H9 (cell line): Measurements from ENCODE around the gene GPR153. TPM values are rescaled to one million over a fixed set of nuclear protein-coding genes. Genes with fewer than 3 reads are reported as not detected.

Experiments
- DNase-seq: peaks from one replicate; pipeline ENCODE4 v3.0.0-alpha.2; 2017
- H2AFZ ChIP-seq: one replicate; pipeline ENCODE4 v1.6.1; 2013; ENCODE audit warnings: mild to moderate bottlenecking, low read length, control low read depth, moderate library complexity
- H2AK5ac ChIP-seq: 2 replicates; pipeline ENCODE4 v1.6.1; 2013; ENCODE audit warnings: low read length, control low read depth, mixed read lengths; ENCODE audit not compliant: insufficient read length
- H2BK120ac ChIP-seq: one replicate; pipeline ENCODE4 v1.6.1; 2013; ENCODE audit warnings: low read depth, mild to moderate bottlenecking, low read length, control low read depth, inconsistent platforms; ENCODE audit not compliant: poor library complexity, severe bottlenecking
- H2BK12ac ChIP-seq: 2 replicates; pipeline ENCODE4 v1.6.1; 2013; ENCODE audit warnings: low read length, control low read depth, mixed read lengths, low read depth; ENCODE audit not compliant: insufficient read length
- H2BK15ac ChIP-seq: 2 replicates; pipeline ENCODE4 v1.6.1; 2013; ENCODE audit warnings: low read depth, low read length, control low read depth
- H2BK20ac ChIP-seq: one replicate; pipeline ENCODE4 v1.6.1; 2013; ENCODE audit warnings: low read depth, mild to moderate bottlenecking, low read length, control low read depth, inconsistent platforms; ENCODE audit not compliant: poor library complexity, severe bottlenecking
- H2BK5ac ChIP-seq: 2 replicates; pipeline ENCODE4 v1.6.1; 2013; ENCODE audit warnings: low read length, control low read depth, mixed read lengths; ENCODE audit not compliant: insufficient read length
- H3K14ac ChIP-seq: 2 replicates; pipeline ENCODE4 v1.6.1; 2013; ENCODE audit warnings: low read length, control low read depth; ENCODE audit not compliant: insufficient read depth
- H3K18ac ChIP-seq: 2 replicates; pipeline ENCODE4 v1.6.1; 2013; ENCODE audit warnings: low read depth, mild to moderate bottlenecking, mixed read lengths, low read length, control low read depth; ENCODE audit not compliant: insufficient read length
- H3K23ac ChIP-seq: 2 replicates; pipeline ENCODE4 v1.6.1; 2013; ENCODE audit warnings: low read length, control low read depth, mixed read lengths, low read depth; ENCODE audit not compliant: insufficient read length
- H3K23me2 ChIP-seq: 2 replicates; pipeline ENCODE4 v1.6.1; 2013; ENCODE audit warnings: low read depth, mild to moderate bottlenecking, mixed read lengths, low read length, control low read depth; ENCODE audit not compliant: insufficient read length, poor library complexity, severe bottlenecking
- H3K27ac ChIP-seq: 2 replicates; pipeline ENCODE4 v1.5.1; 2013; ENCODE audit warnings: low read length, control low read depth, mixed read lengths, low read depth; ENCODE audit not compliant: insufficient read length
- H3K27me3 ChIP-seq: 2 replicates; pipeline ENCODE4 v1.6.1; 2013; ENCODE audit warnings: low read length, control low read depth, inconsistent platforms; ENCODE audit not compliant: insufficient read depth
- H3K4ac ChIP-seq: 2 replicates; pipeline ENCODE4 v1.6.1; 2013; ENCODE audit warnings: low read depth, mild to moderate bottlenecking, control low read depth, inconsistent platforms, low read length, moderate library complexity
- H3K4me1 ChIP-seq: 2 replicates; pipeline ENCODE4 v1.6.1; 2013; ENCODE audit warnings: low read length, control low read depth, inconsistent platforms; ENCODE audit not compliant: insufficient read depth
- H3K4me2 ChIP-seq: 2 replicates; pipeline ENCODE4 v1.6.1; 2013; ENCODE audit warnings: low read length, control low read depth, mixed read lengths; ENCODE audit not compliant: insufficient read length, insufficient read depth
- H3K56ac ChIP-seq: 2 replicates; pipeline ENCODE4 v1.6.1; 2013; ENCODE audit warnings: low read depth, mild to moderate bottlenecking, mixed read lengths, low read length, control low read depth; ENCODE audit not compliant: insufficient read length
- H3K79me1 ChIP-seq: 2 replicates; pipeline ENCODE4 v1.6.1; 2013; ENCODE audit warnings: low read depth, mild to moderate bottlenecking, moderate library complexity, low read length, control low read depth, inconsistent platforms; ENCODE audit not compliant: insufficient read depth, poor library complexity, severe bottlenecking
- H3K79me2 ChIP-seq: 2 replicates; pipeline ENCODE4 v1.6.1; 2013; ENCODE audit warnings: low read length, control low read depth, inconsistent platforms; ENCODE audit not compliant: insufficient read depth
- H3K9ac ChIP-seq: 2 replicates; pipeline ENCODE4 v1.6.1; 2013; ENCODE audit warnings: low read length, control low read depth, mixed read lengths; ENCODE audit not compliant: insufficient read length; ENCODE audit errors: extremely low read depth
- H3K9me3 ChIP-seq: one replicate; pipeline ENCODE4 v1.6.1; 2013; ENCODE audit warnings: low read depth, low read length, inconsistent platforms; ENCODE audit not compliant: control insufficient read depth
- H3T11ph ChIP-seq: one replicate; pipeline ENCODE4 v1.6.1; 2013; ENCODE audit warnings: mild to moderate bottlenecking, low read length, control low read depth, inconsistent platforms
- H4K20me1 ChIP-seq: one replicate; pipeline ENCODE4 v1.6.1; 2013; ENCODE audit not compliant: control insufficient read depth, insufficient read length, insufficient read depth
- H4K5ac ChIP-seq: 2 replicates; pipeline ENCODE4 v1.6.1; 2013; ENCODE audit warnings: low read depth, mild to moderate bottlenecking, mixed read lengths, low read length, control low read depth; ENCODE audit not compliant: insufficient read length
- H4K8ac ChIP-seq: replicated peaks from 2 replicates; pipeline ENCODE4 v1.6.1; 2013; ENCODE audit warnings: low read length, control low read depth, mixed read lengths, low read depth; ENCODE audit not compliant: insufficient read length
- H4K91ac ChIP-seq: 2 replicates; pipeline ENCODE4 v1.6.1; 2013; ENCODE audit warnings: low read depth, mild to moderate bottlenecking, moderate library complexity, mixed read lengths, low read length, control low read depth; ENCODE audit not compliant: insufficient read length
- H3K27ac Mint-ChIP-seq, 3 experiments: 2 replicates in 2 of 3; 3 replicates in 1 of 3; pipeline ENCODE4 v1.8.0; 2020 to 2021; ENCODE audit warnings: mixed read lengths in 3 of 3, mild to moderate bottlenecking in 1 of 3, moderate library complexity in 1 of 3
- H3K27me3 Mint-ChIP-seq: 2 replicates; pipeline ENCODE4 v1.8.0; 2021; ENCODE audit warnings: low read depth, mild to moderate bottlenecking, moderate library complexity, mixed read lengths
- H3K36me3 Mint-ChIP-seq, 3 experiments: 2 replicates in 2 of 3; 3 replicates in 1 of 3; pipeline ENCODE4 v1.8.0; 2020 to 2021; ENCODE audit warnings: low read depth in 3 of 3, mixed read lengths in 3 of 3; ENCODE audit not compliant: insufficient read depth in 1 of 3
- H3K4me1 Mint-ChIP-seq, 2 experiments: 2 replicates each; pipeline ENCODE4 v1.8.0; 2020; ENCODE audit warnings: mixed read lengths in 2 of 2
- H3K4me3 Mint-ChIP-seq, 2 experiments: 2 replicates in 1 of 2; 3 replicates in 1 of 2; pipeline ENCODE4 v1.8.0; 2020 to 2021; ENCODE audit warnings: mild to moderate bottlenecking in 2 of 2, mixed read lengths in 2 of 2, moderate library complexity in 1 of 2
- H3K9me3 Mint-ChIP-seq, 2 experiments: 2 replicates in 1 of 2; 3 replicates in 1 of 2; pipeline ENCODE4 v1.8.0; 2020; ENCODE audit warnings: mild to moderate bottlenecking in 2 of 2, mixed read lengths in 2 of 2, moderate library complexity in 1 of 2
- WGBS: extraction: QIAGEN DNeasy Blood & Tissue Kit; methylation state at CpG from one replicate; pipeline ENCODE4 v1.1.7; 2013; ENCODE audit warnings: missing lambda C conversion rate, low lambda C conversion rate, mixed read lengths; ENCODE audit not compliant: insufficient read length; ENCODE audit errors: extremely low coverage; 5-methylcytosine and 5-hydroxymethylcytosine counted together
- total RNA-seq: library from RNA; stranded (reverse); gene quantifications from 2 replicates; pipeline ENCODE4 v1.2.1, GENCODE V29; 2021
- TF ChIP-seq, protein P1 (sequence below): fragments of 200-600 bp; sonication (generic); conservative IDR thresholded peaks from 3 replicates; pipeline ENCODE4 v1.8.0; 2021; ENCODE audit warnings: antibody characterized with exemption, mild to moderate bottlenecking

The GPR153 gene
- total RNA-seq, 1 experiment from 2014 or later, result 8.9 TPM

DNA sequence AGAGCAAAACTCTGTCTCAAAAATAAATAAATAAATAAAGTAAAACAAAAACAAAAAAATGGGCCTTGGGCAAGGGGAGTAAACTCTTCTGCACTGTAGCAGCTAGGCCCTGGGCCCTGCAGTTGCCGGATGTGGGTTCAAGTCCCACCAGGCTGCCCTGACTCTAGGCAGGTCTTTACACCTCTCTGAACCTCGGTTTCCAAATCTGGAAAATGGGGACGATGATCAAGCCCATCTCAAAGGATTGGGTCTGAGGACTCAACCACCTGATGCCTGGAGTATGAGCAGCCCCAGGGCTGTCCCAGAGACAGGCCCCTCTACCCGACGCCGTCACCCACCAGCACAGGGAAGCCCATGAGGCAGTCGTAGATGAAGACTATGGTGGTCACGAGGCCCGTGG, 7.5 kb downstream of the GPR153 start:
- H3K23ac ChIP-seq, result no peak overlapping the region
- H3K36me3 Mint-ChIP-seq, result peaks cover 0 to 3% (median 2%) of the 10 kb centered on the region in 3 experiments; a peak in 4 of 7 replicates
- H3K4me1 ChIP-seq, result no peaks in the 10 kb centered on the region
- H3K4me1 Mint-ChIP-seq, result peaks cover 4 to 5% of the 10 kb centered on the region in 2 experiments
- no peak overlapping the region for H4K91ac ChIP-seq
- H2BK120ac ChIP-seq, result no peak overlapping the region
- no peak overlapping the region for H3K18ac ChIP-seq
- H2AFZ ChIP-seq, result no peak overlapping the region
- H3K14ac ChIP-seq, result no peak overlapping the region
- no peaks in the 10 kb centered on the region for H3K79me1 ChIP-seq
- no peak overlapping the region for H4K5ac ChIP-seq
- peaks cover 18% of the 10 kb centered on the region; the same call in 1 of the 2 replicates for H3K27me3 ChIP-seq
- H3K4me3 Mint-ChIP-seq, result no peak overlapping the region
- no peaks in the 10 kb centered on the region for H4K20me1 ChIP-seq
- no peak overlapping the region for H2BK20ac ChIP-seq
- H3K9me3 Mint-ChIP-seq, result no peaks in the 10 kb centered on the region
- no CpG with 5 or more reads among the region's 9 CpGs for WGBS
- no peak overlapping the region for H2BK12ac ChIP-seq
- TF ChIP-seq, protein P1, sequence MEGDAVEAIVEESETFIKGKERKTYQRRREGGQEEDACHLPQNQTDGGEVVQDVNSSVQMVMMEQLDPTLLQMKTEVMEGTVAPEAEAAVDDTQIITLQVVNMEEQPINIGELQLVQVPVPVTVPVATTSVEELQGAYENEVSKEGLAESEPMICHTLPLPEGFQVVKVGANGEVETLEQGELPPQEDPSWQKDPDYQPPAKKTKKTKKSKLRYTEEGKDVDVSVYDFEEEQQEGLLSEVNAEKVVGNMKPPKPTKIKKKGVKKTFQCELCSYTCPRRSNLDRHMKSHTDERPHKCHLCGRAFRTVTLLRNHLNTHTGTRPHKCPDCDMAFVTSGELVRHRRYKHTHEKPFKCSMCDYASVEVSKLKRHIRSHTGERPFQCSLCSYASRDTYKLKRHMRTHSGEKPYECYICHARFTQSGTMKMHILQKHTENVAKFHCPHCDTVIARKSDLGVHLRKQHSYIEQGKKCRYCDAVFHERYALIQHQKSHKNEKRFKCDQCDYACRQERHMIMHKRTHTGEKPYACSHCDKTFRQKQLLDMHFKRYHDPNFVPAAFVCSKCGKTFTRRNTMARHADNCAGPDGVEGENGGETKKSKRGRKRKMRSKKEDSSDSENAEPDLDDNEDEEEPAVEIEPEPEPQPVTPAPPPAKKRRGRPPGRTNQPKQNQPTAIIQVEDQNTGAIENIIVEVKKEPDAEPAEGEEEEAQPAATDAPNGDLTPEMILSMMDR, result no peak
- no peak overlapping the region for H3K27ac ChIP-seq
- no peak overlapping the region for H2BK15ac ChIP-seq
- peaks cover 54% of the 10 kb centered on the region for H3K27me3 Mint-ChIP-seq
- H3K4ac ChIP-seq, result no peak overlapping the region
- no peak overlapping the region for H3K27ac Mint-ChIP-seq
- no peak overlapping the region for H2BK5ac ChIP-seq
- no peak overlapping the region for H3K4me2 ChIP-seq
- no peak overlapping the region for H3K9ac ChIP-seq
- no peaks in the 10 kb centered on the region for H3K79me2 ChIP-seq
- H4K8ac ChIP-seq, result no peak overlapping the region
- no peak overlapping the region for H3K56ac ChIP-seq
- H2AK5ac ChIP-seq, result no peak overlapping the region
- peaks cover 3% of the 10 kb centered on the region for H3K23me2 ChIP-seq
- DNase-seq, result no peak
- no peaks in the 10 kb centered on the region for H3K9me3 ChIP-seq
- H3T11ph ChIP-seq, result no peak overlapping the region
